ENCODE data around the gene ABLIM2. TPM values are rescaled to one million over a fixed set of nuclear protein-coding genes. Genes with fewer than 3 reads are reported as not detected.

The ABLIM2 gene
- total and polyA plus RNA-seq, 2 of the 13 experiments (the other 11 are each of a cell fraction or from before 2014, with no cell fraction given) = 0.20 to 0.37 TPM

- 33% methylated on average over 19 of the region's 29 CpGs for WGBS (ENCODE audit: low lambda C conversion rate)
- Histone ChIP-seq H3K4me2 (ENCODE audit: low read depth, low read length) (no peak overlapping the region), H3K9me3 (ENCODE audit: low read length) (no peaks in the 10 kb centered on the region), H3K4me3 (replicated peaks in 1 of 3; ENCODE audit: insufficient read depth in 1 of 3, low read depth in 2 of 3, low read length in 3 of 3) (no peak overlapping the region), H3K4me1 (ENCODE audit: insufficient read depth, low read length) (peaks cover 7% of the 10 kb centered on the region), H3K36me3 (replicated peaks in 1 of 2; ENCODE audit: control insufficient read depth in 1 of 2, insufficient read depth in 2 of 2, low read length in 2 of 2) (no peaks in the 10 kb centered on the region), H3K27me3 (ENCODE audit: control insufficient read depth in 1 of 2, insufficient read depth in 2 of 2, low read length in 2 of 2) (peaks cover 7 to 73% of the 10 kb centered on the region in 2 experiments), H4K20me1 (ENCODE audit: insufficient read depth, low read length) (no peaks in the 10 kb centered on the region), H3K9ac (ENCODE audit: insufficient read depth, low read depth, low read length) (no peak overlapping the region), H2AFZ (ENCODE audit: low read length) (no peak overlapping the region), H3K27ac (ENCODE audit: extremely low read length, insufficient read depth, low read length) (no peak overlapping the region), H3K79me2 (ENCODE audit: insufficient read depth, low read length) (no peaks in the 10 kb centered on the region)
- ChIA-PET POLR2A (no interaction called here), CTCF (ENCODE audit: low intra/inter-chr PET ratio, low total read pairs) (no interaction called here)
- ATAC-seq (no peak), DNase-seq (ENCODE audit: low spot score) (no peak), FAIRE-seq (no peak)
- in situ Hi-C loops (cut with HindIII; ENCODE audit: extremely low pct_ligation_motif_present, low pct_unique_long_range_greater_than_20kb) = no loop called here
- TF ChIP-seq, protein P1, sequence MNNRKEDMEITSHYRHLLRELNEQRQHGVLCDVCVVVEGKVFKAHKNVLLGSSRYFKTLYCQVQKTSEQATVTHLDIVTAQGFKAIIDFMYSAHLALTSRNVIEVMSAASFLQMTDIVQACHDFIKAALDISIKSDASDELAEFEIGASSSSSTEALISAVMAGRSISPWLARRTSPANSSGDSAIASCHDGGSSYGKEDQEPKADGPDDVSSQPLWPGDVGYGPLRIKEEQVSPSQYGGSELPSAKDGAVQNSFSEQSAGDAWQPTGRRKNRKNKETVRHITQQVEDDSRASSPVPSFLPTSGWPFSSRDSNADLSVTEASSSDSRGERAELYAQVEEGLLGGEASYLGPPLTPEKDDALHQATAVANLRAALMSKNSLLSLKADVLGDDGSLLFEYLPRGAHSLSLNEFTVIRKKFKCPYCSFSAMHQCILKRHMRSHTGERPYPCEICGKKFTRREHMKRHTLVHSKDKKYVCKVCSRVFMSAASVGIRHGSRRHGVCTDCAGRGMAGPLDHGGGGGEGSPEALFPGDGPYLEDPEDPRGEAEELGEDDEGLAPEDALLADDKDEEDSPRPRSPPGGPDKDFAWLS (CRISPR knock-in tag; IDR thresholded peaks at IDR 0.05; ENCODE audit: borderline replicate concordance) = no peak
- TF ChIP-seq AHR (CRISPR knock-in tag; IDR thresholded peaks at IDR 0.05) (no peak), ZMYM4 (CRISPR knock-in tag; IDR thresholded peaks at IDR 0.05) (no peak), RAD51 (IDR thresholded peaks at IDR 0.05; ENCODE audit: borderline replicate concordance) (no peak), ZNF234 (CRISPR knock-in tag; conservative IDR thresholded peaks at IDR 0.05) (no peak), ZNF747 (CRISPR knock-in tag; IDR thresholded peaks at IDR 0.05; ENCODE audit: borderline replicate concordance) (no peak), ZNF777 (CRISPR knock-in tag; IDR thresholded peaks at IDR 0.05) (no peak), TGIF2 (CRISPR knock-in tag; IDR thresholded peaks at IDR 0.05) (no peak), RXRB (CRISPR knock-in tag; IDR thresholded peaks at IDR 0.05; ENCODE audit: borderline replicate concordance) (no peak)
- TF ChIP-seq, protein P2, sequence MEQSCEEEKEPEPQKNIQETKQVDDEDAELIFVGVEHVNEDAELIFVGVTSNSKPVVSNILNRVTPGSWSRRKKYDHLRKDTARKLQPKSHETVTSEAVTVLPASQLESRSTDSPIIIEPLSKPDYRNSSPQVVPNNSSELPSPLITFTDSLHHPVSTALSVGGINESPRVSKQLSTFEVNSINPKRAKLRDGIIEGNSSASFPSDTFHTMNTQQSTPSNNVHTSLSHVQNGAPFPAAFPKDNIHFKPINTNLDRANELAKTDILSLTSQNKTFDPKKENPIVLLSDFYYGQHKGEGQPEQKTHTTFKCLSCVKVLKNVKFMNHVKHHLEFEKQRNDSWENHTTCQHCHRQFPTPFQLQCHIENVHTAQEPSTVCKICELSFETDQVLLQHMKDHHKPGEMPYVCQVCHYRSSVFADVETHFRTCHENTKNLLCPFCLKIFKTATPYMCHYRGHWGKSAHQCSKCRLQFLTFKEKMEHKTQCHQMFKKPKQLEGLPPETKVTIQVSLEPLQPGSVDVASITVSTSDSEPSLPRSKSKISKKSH (CRISPR knock-in tag; IDR thresholded peaks at IDR 0.05; ENCODE audit: borderline replicate concordance) = no peak
- TF ChIP-seq, protein P3, sequence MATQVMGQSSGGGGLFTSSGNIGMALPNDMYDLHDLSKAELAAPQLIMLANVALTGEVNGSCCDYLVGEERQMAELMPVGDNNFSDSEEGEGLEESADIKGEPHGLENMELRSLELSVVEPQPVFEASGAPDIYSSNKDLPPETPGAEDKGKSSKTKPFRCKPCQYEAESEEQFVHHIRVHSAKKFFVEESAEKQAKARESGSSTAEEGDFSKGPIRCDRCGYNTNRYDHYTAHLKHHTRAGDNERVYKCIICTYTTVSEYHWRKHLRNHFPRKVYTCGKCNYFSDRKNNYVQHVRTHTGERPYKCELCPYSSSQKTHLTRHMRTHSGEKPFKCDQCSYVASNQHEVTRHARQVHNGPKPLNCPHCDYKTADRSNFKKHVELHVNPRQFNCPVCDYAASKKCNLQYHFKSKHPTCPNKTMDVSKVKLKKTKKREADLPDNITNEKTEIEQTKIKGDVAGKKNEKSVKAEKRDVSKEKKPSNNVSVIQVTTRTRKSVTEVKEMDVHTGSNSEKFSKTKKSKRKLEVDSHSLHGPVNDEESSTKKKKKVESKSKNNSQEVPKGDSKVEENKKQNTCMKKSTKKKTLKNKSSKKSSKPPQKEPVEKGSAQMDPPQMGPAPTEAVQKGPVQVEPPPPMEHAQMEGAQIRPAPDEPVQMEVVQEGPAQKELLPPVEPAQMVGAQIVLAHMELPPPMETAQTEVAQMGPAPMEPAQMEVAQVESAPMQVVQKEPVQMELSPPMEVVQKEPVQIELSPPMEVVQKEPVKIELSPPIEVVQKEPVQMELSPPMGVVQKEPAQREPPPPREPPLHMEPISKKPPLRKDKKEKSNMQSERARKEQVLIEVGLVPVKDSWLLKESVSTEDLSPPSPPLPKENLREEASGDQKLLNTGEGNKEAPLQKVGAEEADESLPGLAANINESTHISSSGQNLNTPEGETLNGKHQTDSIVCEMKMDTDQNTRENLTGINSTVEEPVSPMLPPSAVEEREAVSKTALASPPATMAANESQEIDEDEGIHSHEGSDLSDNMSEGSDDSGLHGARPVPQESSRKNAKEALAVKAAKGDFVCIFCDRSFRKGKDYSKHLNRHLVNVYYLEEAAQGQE (IDR thresholded peaks at IDR 0.05; ENCODE audit: borderline replicate concordance in 1 of 2, low read depth in 1 of 2, low read length in 2 of 2) = no peak
- intact Hi-C loops (cut with micrococcal nuclease; ENCODE audit: unreplicated experiment) = no loop called here
- BruUV-seq (replicated peaks) = no TSS peak
Observed at GRCh38 chr4:8150152-8151090, 8.2 kb downstream of the ABLIM2 start.

All from HepG2 (cell line).